Fibroblast of villous mesenchyme (primary cell): ENCODE measurements around the gene USP16. TPM values are rescaled to one million over a fixed set of nuclear protein-coding genes. Genes with fewer than 3 reads are reported as not detected.
A peak's percentile ranks its signal among the peaks of the same experiment; 100 is the strongest.
"Not testable (repeated sequence)": the region's sequence is repeated elsewhere in the genome, so short reads cannot be mapped to it uniquely, and the experiment has no call there.

Source experiments
- DNase-seq: peaks from one replicate; pipeline ENCODE4 v3.0.0-alpha.2; 2010; ENCODE audit warnings: low read depth
- H3K4me3 ChIP-seq: 2 replicates; pipeline ENCODE4 v1.5.1; 2011; ENCODE audit warnings: low read depth, mild to moderate bottlenecking, low read length
- total RNA-seq: library from RNA; depleted of rRNA; stranded (reverse); fragments of >200 nt; gene quantifications from 2 replicates; pipeline ENCODE4 v1.2.3, GENCODE V29; 2012
- TF ChIP-seq, protein P1 (sequence below): IDR thresholded peaks from 2 replicates; pipeline ENCODE4 v1.5.1; 2012; ENCODE audit warnings: low read depth, mild to moderate bottlenecking, low read length; ENCODE audit not compliant: insufficient read depth

Gene USP16
- total RNA-seq, 1 donor, result 37.6 TPM

DNA sequence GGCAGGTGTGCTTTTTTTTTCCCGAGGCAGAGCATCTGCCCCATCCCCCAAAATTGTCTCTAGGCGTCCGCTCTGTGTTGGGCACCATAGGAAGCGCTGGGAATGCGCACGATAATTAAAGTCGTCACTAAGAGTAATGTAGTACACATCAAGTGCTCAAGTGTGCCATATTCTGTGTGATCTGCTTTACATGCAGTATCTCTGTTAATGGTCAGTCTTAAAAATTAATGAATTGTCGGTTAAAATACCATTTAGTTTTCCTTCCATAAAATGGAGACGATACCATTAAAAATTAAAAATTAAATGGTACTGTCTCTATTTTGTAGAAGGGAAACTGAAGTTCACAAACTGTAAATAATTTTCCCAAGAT lies 49.5 kb downstream of the USP16 start:
- peak overlapping the region; percentile 99 for H3K4me3 ChIP-seq
- TF ChIP-seq, protein P1, sequence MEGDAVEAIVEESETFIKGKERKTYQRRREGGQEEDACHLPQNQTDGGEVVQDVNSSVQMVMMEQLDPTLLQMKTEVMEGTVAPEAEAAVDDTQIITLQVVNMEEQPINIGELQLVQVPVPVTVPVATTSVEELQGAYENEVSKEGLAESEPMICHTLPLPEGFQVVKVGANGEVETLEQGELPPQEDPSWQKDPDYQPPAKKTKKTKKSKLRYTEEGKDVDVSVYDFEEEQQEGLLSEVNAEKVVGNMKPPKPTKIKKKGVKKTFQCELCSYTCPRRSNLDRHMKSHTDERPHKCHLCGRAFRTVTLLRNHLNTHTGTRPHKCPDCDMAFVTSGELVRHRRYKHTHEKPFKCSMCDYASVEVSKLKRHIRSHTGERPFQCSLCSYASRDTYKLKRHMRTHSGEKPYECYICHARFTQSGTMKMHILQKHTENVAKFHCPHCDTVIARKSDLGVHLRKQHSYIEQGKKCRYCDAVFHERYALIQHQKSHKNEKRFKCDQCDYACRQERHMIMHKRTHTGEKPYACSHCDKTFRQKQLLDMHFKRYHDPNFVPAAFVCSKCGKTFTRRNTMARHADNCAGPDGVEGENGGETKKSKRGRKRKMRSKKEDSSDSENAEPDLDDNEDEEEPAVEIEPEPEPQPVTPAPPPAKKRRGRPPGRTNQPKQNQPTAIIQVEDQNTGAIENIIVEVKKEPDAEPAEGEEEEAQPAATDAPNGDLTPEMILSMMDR, result no peak
- DNase-seq, result no peak

DNA sequence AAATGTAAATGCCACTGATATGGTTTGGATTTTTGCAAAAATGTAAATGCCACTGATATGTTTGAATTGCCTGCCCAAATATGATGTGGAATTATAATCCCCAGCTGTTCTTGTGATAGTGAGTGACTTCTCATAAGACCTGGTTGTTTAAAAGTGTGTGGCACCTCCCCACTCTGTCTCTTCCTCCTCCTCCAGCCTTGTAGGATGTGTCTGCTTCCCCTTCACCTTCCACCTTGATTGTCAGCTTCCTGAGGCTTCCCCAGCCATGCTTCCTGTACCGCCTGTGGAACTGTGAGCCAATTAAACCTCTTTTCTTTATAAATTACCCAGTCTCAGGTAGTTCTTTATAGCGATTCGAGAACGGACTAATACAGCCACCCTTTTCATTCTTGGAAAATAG lies 50.3 kb downstream of the USP16 start:
- H3K4me3 ChIP-seq, result no peak overlapping the region
- no peak for DNase-seq
- TF ChIP-seq, protein P1, result no peak

DNA sequence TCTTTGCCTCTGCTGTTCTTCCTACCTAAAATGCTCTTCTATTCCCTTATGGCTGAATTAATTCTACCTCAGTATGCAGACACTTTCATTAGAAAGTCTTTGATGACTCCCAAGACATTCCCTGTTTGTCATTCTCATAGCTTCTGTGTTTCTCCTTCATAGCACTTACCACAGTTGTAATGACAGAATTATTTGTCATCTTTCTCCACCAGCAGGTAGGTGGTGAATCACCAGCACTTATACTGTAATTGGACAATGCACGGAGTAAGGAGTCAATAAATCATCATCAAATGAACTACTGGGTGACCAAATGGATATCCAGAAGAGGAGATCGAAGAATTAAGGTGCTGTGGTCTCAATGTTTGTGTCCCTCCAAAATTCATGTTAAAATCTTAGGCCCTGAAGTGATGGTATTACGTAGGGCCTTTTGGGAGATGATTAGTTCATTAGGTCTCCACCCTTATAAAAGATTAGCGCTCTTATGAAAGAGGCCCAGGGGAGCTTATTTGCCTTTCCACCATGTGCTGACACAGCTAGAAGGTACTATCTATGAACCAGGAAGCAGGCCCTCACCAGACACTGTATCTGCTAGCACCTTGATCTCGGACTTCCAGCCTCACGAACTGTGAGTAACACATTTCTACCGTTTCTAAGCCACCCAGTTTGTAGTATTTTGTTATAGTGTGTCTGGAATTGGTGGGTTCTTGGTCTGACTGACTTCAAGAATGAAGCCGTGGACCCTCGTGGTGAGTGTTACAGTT lies 51.4 kb downstream of the USP16 start:
- no peak for DNase-seq
- TF ChIP-seq, protein P1, result no peak
- H3K4me3 ChIP-seq, result no peak overlapping the region

DNA sequence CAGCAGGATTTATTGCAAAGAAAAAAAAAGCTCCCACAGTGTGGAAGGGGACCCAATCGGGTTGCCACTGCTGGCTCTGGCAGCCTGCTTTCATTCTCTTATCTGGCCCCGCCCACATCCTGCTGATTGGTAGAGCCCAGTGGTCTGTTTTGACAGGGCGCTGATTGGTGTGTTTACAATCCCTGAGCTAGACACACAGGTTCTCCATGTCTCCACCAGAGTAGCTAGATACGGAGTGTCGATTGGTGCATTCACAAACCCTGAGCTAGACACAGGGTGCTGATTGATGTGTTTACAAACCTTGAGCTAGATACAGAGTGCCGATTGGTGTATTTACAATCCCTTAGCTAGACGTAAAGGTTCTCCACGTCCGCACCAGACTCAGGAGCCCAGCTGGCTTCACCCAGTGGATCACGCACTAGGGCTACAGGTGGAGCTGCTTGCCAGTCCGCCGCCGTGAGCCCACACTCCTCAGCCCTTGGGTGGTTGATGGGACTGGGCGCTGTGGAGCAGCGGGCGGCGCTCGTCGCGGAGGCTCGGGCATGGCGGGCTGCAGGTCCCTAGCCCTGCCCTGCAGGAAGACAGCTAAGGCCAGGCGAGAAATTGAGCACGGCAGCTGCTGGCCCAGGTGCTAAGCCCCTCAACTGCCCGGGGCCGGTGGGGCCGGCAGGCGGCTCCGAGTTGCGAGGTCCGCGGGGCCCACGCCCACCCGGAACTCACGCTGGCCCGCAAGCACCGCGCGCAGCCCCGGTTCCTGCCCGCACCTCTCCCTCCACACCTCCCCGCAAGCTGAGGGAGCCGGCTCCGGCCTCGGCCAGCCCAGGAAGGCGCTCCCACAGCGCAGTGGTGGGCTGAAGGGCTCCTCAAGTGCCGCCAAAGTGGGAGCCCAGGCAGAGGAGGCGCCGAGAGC lies 52.5 kb downstream of the USP16 start:
- DNase-seq, result not testable (repeated sequence)
- H3K4me3 ChIP-seq, result peak overlapping the region; percentile 55

GRCh38 chr21:29077651-29078090 lies 53.2 kb downstream of the USP16 start:
- peak overlapping the region; percentile 55 for H3K4me3 ChIP-seq
- TF ChIP-seq, protein P1, result no peak
- peak; percentile 52 for DNase-seq

DNA sequence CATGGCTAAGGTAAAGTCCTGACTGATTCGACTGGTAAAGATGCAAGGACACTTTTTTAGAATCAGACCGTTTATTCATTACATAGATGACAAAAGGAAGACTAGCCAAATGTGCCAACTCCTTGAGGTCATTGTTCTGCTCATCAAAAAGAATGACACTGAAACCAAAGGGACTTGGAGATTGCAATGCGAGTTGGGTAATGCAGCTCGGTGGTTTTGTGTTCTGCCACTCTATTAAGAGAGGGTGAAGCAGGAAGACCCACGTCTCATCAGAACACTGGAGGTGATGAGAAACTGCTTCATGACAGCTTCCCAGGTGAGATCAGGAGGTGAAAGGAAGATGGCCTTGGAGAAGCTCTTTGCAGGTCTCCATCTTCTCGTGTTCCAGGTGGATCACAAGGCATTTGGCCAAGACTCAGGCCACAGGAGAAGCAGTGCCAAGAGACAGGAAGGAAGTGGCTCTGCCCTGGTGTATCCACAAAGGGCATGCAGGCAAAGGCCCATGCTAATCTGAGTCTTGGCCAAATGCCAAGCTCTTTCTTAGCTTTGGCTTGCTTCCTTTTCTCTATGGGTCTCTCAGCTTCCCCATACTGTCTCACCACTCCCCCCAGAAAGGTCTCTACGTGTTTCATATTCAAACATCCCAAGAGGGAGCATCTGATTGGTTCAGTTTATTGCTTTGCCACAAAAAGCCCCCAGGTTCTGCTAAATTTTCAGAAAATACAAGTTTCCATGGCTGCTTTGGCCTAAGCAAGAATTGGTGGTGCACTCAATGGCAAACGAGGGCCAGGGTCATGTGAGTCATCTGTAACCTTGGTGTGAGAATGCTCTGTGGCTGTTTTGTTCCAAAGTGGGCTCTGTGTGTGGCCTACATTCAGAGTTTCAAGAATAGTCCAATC lies 54.6 kb downstream of the USP16 start:
- no peak for DNase-seq
- no peak overlapping the region for H3K4me3 ChIP-seq
- TF ChIP-seq, protein P1, result no peak
